ENCODE data around the gene ZNF500. TPM values are rescaled to one million over a fixed set of nuclear protein-coding genes. Genes with fewer than 3 reads are reported as not detected.

Gene ZNF500
- total RNA-seq, 1 experiment from 2014 or later = 18.3 TPM

DNA sequence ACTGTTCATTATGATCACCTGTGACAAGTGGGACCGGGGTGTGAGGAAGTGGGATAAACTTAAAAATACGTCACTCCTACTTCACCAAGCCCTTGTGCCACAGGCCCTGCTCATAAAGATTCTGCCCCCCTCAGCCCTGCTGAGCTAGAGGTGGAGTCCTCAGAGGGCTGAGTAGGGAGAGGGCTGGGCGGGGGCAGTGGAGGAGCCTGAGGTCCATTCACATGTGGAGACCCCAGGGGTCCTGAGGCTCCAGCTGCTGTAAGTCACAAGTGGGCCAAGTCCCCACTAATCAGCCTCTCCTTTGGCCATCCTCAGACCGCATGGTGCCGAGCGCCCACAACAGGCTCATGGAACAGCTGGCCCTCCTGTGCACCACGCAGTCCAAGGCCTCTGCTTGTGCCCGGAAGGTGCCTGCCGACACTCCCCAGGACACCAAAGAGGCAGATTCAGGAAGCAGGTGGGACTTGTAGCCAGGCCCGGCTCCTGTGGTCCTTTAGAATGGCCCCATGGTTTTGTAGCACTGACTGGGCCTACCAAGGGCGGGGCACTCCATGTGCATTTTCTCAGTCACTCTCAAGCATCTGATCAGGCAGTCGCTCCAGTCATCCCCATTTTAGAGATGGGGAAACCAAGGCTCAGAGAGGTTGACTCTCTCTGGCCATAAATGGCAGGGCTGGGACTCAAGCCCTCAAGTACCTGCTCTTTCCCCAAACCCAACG, 22.2 kb downstream of the ZNF500 start:
- Mint-ChIP-seq H3K36me3 (ENCODE audit: insufficient read depth in 1 of 3, low read depth in 3 of 3) (peaks cover 0 to 4% (median under 1%) of the 10 kb centered on the region in 3 experiments; a peak in 1 of 7 replicates), H3K4me1 (peaks cover 16 to 27% of the 10 kb centered on the region in 2 experiments), H3K27ac (peak overlapping the region in 1 of 3 experiments; percentile 53; a peak in 1 of 7 replicates), H3K27me3 (ENCODE audit: low read depth) (no peaks in the 10 kb centered on the region; the same call in 1 of the 2 replicates), H3K4me3 (no peak overlapping the region), H3K9me3 (no peaks in the 10 kb centered on the region)
- Histone ChIP-seq H4K20me1 (ENCODE audit: control insufficient read depth, insufficient read depth, insufficient read length) (no peaks in the 10 kb centered on the region), H2BK12ac (ENCODE audit: insufficient read length, low read depth, low read length) (no peak overlapping the region), H2BK5ac (ENCODE audit: insufficient read length, low read length) (no peak overlapping the region), H3K79me2 (ENCODE audit: insufficient read depth, low read length) (no peaks in the 10 kb centered on the region), H3K9ac (ENCODE audit: extremely low read depth, insufficient read length, low read length) (no peak overlapping the region), H3K27ac (ENCODE audit: insufficient read length, low read depth, low read length) (no peak overlapping the region), H3K18ac (ENCODE audit: insufficient read length, low read depth, low read length) (peak overlapping the region; percentile 17), H3K23ac (ENCODE audit: insufficient read length, low read depth, low read length) (no peak overlapping the region), H4K5ac (ENCODE audit: insufficient read length, low read depth, low read length) (no peak overlapping the region), H3T11ph (ENCODE audit: low read length) (no peak overlapping the region), H4K91ac (ENCODE audit: insufficient read length, low read depth, low read length) (no peak overlapping the region), H3K4me2 (ENCODE audit: insufficient read depth, insufficient read length, low read length) (no peak overlapping the region), H2AK5ac (ENCODE audit: insufficient read length, low read length) (no peak overlapping the region), H3K23me2 (ENCODE audit: insufficient read length, low read depth, low read length, poor library complexity, severe bottlenecking) (no peaks in the 10 kb centered on the region), H3K4ac (ENCODE audit: low read depth, low read length) (no peak overlapping the region), H3K27me3 (ENCODE audit: insufficient read depth, low read length) (no peaks in the 10 kb centered on the region), H2BK20ac (ENCODE audit: low read depth, low read length, poor library complexity, severe bottlenecking) (no peak overlapping the region), H3K4me1 (ENCODE audit: insufficient read depth, low read length) (no peaks in the 10 kb centered on the region), H3K79me1 (ENCODE audit: insufficient read depth, low read depth, low read length, poor library complexity, severe bottlenecking) (no peaks in the 10 kb centered on the region), H4K8ac (replicated peaks; ENCODE audit: insufficient read length, low read depth, low read length) (no peak overlapping the region), H3K56ac (ENCODE audit: insufficient read length, low read depth, low read length) (no peak overlapping the region), H3K9me3 (ENCODE audit: control insufficient read depth, low read depth, low read length) (no peaks in the 10 kb centered on the region), H3K14ac (ENCODE audit: insufficient read depth, low read length) (no peak overlapping the region), H2BK120ac (ENCODE audit: low read depth, low read length, poor library complexity, severe bottlenecking) (no peak overlapping the region), H2AFZ (ENCODE audit: low read length) (no peak overlapping the region), H2BK15ac (ENCODE audit: low read depth, low read length) (no peak overlapping the region)
- TF ChIP-seq, protein P1, sequence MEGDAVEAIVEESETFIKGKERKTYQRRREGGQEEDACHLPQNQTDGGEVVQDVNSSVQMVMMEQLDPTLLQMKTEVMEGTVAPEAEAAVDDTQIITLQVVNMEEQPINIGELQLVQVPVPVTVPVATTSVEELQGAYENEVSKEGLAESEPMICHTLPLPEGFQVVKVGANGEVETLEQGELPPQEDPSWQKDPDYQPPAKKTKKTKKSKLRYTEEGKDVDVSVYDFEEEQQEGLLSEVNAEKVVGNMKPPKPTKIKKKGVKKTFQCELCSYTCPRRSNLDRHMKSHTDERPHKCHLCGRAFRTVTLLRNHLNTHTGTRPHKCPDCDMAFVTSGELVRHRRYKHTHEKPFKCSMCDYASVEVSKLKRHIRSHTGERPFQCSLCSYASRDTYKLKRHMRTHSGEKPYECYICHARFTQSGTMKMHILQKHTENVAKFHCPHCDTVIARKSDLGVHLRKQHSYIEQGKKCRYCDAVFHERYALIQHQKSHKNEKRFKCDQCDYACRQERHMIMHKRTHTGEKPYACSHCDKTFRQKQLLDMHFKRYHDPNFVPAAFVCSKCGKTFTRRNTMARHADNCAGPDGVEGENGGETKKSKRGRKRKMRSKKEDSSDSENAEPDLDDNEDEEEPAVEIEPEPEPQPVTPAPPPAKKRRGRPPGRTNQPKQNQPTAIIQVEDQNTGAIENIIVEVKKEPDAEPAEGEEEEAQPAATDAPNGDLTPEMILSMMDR (conservative IDR thresholded peaks at IDR 0.05) = no peak
- WGBS (ENCODE audit: extremely low coverage, insufficient read length, low lambda C conversion rate) = no CpG with 5 or more reads among the region's 13 CpGs
- no peak for DNase-seq

All from H9 (cell line).